Inferior parietal cortex (tissue), 1 donor: ENCODE measurements around the gene DNAJA3.

Experiments
- DNase-seq: peaks from one replicate; pipeline ENCODE4 v3.0.0-alpha.2; 2016; ENCODE audit errors: extremely low spot score

The DNAJA3 gene

DNA sequence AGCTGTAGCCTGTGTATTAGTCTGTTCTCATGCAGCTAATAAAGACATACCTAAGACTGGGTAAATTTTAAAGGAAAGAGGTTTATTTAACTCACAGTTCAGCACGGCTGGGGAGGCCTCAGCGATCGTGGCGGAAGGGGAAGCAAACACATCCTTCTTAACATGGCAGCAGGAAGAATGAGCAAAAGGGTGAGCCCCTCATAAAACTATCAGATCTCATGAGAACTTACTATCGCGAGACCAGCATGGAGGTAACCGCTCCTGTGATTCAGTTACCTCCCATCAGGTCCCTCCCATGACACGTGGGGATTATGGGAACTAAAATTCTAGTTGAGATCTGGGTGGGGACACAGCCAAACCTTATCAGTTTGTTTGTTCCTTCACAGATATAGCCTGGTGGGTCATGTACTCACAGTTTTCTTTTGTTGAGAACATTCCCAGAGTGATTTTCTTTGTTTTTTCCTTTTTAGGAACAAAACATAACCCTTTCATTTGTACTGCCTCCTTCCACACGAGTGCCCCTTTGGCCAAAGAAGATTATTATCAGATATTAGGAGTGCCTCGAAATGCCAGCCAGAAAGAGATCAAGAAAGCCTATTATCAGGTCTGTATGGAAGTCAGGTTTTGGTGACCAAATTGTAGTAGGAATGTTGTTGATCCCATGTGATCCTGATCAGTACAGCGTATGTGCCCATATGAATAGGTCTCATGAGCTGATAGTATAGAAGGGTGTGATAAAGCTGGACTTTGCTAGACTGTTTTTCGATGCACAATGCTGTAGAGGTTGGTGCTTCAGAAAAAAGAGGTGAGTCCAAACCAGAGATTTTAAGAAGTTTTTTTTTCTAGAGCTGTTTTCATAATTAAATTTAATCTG, 8.5 kb downstream of the DNAJA3 start:
- DNase-seq: no peak

DNA sequence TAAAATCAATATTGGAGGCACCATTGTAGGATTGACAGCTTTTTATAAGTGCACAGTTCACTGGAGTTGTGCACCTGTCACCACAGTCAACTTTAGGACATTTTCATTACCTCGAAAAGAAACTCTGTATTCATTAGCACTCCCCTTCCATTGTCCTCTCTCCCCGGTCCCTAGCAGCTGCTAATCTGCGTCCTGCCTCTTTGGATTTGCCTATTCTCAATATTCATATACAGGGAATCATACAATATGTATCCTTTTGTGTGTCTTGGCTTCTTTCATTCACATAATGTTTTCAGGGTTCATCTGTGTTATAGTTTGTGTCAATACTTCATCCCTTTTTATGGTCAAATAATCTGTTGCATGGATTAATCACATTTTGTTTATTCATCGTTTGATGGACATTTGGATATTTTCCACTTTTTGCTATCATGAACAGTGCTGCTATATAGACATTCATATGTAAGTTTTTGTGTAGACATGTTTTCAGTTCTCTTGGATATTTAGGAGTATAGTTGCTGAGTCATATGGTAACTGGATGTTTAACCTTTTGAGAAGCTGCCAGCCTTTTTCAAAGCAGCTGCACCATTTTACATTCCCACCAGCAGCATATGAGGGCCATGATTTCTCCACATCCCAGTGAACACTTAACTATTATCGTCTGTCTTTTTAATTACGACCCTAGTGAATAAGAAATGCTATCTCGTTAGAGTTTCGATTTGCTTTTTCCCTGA, 9.8 kb downstream of the DNAJA3 start:
- DNase-seq: no peak

DNA sequence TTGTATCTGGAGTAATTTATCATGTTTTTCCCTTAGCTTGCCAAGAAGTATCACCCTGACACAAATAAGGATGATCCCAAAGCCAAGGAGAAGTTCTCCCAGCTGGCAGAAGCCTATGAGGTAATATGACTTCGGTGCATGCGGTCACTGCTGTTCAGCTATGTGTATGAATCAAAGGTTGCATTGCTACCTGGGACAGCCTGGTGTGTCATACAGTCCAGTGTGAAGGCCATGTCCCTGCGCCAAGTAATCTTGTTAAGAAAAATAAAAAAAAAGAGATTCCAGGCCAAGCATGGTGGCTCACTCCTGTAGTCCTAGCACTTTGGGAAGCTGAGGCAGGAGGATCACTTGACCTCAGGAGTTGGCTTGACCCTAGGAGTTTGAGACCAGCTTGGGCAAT, 11.7 kb downstream of the DNAJA3 start:
- DNase-seq: no peak

DNA sequence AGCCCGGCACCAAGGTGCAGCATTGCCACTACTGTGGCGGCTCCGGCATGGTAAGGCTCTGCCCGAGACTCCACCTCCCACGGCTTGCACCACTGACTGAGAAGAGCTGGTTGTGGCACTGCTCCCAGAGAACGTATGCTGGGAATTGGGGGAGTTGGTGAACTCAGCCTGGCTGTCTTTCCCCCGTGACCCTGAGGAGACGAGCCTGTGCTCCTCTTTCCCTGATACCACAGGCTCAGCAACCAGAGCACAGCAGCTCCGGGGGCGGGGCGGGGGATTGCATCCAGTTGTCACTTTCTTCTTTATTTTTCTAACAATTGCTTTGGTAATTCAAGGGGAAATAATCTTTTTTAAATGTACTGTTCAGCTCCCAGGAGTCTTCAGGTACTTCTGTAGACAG, 16.7 kb downstream of the DNAJA3 start:
- DNase-seq: no peak

DNA sequence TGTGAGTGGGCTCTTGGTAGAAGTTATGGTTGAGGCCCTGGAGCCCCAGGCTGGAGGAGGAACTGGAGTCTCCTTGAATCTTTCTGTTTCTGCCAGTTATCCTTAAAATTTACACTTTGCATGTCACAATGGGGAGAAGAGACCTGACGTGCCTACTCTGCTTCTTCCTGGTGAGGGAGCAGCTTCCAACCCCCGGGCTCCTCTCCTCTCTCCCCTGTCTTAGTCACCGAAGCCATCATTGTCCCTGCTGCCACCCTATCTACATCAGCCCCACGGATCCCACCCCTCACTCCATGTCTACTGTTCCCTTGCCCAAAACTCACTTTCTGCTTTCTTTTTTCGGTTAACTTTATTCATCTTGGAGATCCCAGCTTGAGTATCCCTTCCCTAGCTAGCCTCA, 17.6 kb downstream of the DNAJA3 start:
- no peak for DNase-seq

DNA sequence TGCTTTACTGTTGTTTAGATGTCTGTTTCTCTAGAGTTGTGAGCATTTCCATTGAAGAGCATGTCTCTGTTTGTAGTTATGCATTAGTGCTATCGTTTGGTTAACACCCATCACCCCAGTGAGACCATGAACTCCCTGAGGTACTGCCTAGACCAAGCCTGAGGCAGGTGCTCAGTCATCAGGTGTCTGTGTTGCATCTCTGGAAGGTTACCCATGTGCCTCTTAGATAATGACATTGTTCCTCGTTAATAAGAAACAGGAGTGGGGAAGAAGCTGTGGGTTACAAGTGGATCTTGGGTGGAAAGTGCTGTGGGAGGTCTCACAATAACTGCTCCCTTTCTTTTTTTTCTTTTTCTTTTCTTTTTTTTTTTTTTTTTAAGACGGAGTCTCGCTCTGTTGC, 18.3 kb downstream of the DNAJA3 start:
- DNase-seq: no peak

DNA sequence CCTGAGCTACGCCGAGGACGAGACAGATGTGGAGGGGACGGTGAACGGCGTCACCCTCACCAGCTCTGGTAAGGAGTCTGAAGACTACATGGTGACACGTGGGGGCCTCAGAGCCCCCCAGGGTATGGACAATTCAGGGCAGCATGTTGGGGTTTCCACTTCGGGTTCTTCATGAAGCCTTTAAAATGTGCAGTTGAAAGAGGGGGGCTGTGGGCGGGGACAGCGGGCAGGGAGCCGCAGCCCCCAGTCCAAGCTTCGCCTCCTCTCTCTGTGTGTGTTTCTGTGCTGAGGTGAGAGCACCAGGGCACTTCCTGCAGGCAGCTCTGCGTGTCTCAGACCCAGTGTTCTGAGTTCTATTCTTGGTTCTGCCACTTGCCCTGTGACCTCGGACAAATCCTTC, 24.8 kb downstream of the DNAJA3 start:
- DNase-seq: no peak

DNA sequence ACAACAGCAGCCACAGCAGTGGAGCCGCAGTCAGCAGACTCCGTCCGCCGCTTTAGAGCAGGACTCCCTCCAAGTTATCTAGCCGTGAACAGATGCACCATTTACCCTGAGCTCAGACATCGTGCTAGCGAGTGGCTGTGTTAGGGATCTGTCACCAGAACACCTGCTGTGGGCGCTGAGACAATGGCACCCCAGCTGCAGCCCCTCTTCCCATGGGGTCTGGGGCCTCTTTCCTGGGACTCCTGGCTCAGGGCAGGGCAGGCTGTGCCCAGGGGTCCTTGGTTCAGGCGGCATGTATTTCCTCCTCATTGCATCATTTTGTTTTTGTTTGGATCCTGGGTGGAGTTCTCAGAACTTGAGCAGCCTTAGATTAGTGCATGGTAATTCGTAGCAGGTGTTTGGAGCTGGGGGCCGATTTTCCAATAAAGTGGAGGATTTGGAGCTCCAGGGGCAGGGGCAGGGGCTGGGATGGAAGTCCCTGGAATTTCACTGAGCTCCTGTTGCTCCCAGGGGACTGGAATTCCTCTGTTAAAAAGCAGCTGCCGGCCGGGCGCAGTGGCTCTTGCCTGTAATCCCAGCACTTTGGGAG, 25.4 kb downstream of the DNAJA3 start:
- DNase-seq: no peak

DNA sequence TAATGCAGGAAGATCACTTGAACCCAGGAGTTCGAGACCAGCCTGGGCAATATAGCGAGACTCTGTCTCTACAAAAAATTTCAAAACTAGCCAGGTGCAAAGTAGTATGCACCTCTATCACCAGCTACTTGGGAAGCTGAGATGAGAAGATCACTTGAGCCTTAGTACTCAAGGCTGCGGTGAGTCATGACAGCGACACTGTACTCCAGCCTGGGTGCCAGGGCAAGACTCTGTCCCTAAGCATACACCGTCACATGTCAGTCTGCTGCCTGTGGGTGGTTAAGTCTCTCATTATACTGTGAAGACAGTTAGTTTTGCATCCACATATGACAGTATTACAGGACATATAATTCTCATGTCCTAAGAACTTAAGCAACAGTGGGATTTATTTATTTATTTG, 27.0 kb downstream of the DNAJA3 start:
- DNase-seq: no peak

DNA sequence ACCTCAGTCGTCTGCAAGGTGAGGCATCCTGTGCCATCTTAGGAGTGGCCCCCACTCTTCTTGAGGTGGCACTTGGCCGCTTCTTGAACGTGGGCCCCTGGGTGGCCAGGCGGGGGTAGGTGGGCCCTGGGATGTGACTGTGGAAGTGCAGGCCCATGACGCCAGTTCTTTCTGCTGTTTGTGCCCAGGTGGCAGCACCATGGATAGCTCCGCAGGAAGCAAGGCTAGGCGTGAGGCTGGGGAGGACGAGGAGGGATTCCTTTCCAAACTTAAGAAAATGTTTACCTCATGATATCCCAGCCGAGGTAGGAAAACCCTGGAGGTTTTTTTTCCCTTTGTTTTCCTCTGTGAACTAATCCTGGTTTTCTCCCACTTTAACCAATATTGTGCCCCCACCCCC, 29.0 kb downstream of the DNAJA3 start:
- no peak for DNase-seq

DNA sequence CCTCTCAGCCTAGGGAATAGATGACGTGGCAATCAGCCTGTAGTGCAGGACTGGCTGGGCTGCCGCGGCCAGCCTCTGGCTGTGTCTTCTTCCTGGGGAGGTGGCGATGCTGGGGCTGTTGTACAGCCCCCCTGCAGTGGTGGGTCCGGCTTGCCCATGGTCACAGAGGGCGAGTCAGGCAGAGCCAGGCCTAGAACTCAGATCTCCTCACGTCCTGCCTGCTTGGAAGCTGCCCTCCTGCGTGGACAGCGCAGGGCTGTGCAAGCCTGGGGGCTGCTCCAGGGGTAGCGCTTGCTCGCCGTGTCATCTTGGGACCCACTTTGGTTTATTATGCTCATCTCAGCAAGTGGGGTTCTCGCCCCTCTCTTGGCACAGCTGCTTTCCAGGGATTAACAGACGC, 29.4 kb downstream of the DNAJA3 start:
- no peak for DNase-seq

DNA sequence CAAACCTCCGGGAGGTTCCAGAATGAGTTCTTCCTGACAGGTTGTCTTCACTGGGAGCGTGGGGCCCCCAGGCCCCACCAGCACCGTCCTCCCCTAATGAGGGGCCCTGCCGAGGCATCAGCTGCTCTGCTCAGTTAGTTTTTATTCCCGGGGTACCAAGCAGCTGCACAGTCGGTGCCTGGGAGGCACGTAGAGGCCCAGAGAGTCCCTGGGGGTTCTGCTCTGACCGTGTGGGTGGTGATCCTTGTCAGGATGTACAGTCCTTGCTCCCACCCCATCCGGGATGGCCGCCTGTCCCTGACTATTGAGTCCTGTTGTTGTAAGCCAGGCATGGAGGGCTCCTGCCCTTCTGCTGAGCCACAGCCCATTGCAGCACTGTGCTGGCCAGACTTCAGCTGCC, 30.3 kb downstream of the DNAJA3 start:
- DNase-seq: no peak

DNA sequence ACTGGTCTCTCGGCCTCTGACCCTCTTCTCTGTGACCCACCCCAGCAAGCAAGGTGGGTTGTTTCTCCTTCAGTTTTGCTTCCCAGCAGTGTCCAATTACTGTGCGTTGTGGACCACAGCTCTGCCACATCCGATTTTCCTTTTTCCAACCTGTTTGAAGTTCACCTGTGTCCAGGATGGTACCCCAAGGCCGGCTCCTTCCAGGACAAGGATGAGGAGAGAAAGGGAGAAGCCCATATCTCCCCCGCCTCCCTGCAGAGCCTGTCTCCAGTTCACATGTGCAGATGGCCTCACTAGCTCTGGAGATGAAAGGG, 35.2 kb downstream of the DNAJA3 start:
- DNase-seq: no peak

DNA sequence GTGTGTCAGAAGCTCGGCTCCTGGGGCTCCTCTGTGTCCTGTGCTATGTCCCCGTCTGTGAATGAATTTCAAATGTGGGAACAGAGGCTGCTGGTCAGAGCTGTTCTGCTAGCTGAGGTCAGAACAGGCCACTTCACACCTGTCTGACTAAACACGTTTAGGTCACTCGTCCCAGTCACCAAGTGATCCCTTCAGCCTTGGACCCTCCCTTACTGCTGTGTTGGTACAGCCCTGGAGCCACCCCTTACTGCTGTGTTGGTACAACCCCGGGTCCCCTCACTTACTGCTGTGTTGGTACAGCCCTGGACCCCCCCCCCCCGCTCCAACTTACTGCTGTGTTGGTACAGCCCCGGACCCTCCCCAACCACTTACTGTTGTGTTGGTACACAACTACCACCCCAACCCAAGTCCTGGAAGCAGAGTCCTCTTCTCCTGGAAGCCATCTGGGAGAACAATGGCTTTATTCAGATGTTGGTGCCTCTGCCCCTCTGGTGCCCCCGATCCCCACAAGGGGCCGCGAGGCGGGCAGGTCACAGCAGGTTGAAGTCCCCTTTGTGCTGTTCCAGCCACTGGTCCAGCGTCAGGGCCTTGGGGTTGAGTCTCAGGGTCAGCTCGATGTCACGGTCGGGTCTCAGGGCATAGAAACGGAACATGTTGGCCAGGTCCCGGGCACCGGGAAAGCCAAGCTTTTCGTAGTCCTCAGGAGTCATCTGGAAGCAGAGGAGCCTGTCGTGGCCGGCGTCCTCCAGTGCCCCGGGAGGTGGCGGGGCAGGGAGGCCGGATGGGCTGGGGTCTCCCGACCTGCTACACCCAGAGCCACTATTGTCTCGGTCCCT, 35.8 kb downstream of the DNAJA3 start:
- no peak for DNase-seq

DNA sequence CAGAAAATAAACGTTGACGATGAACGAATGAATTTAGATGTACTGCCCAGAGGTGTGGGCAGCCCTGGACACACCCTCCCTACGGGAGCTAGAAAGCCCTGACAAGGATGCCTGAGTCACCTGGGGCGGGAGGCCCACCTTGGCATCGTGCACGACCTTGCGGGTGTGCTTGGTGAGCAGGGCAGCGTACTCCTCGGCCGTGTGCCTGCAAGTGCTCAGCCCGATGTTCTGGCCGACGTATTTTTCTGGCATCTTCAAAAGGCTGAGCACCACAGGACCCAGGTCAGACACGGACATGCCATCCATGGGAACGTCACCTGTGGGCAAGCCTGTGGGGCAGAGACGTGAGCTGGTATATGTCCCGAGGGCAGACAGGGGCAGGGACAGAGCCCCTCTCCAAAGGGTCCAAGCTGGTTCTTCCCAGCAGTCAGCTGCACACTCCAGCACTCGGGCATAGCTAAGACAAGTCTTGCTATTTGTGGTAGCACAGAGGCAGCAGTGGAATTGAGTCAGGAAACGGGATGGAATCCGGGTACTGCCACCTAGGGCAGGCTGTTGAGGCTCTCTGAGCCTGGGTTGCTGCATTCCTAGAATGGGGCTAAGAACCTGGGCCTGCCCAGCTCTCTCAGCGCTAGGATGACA, 38.0 kb downstream of the DNAJA3 start:
- no peak for DNase-seq

DNA sequence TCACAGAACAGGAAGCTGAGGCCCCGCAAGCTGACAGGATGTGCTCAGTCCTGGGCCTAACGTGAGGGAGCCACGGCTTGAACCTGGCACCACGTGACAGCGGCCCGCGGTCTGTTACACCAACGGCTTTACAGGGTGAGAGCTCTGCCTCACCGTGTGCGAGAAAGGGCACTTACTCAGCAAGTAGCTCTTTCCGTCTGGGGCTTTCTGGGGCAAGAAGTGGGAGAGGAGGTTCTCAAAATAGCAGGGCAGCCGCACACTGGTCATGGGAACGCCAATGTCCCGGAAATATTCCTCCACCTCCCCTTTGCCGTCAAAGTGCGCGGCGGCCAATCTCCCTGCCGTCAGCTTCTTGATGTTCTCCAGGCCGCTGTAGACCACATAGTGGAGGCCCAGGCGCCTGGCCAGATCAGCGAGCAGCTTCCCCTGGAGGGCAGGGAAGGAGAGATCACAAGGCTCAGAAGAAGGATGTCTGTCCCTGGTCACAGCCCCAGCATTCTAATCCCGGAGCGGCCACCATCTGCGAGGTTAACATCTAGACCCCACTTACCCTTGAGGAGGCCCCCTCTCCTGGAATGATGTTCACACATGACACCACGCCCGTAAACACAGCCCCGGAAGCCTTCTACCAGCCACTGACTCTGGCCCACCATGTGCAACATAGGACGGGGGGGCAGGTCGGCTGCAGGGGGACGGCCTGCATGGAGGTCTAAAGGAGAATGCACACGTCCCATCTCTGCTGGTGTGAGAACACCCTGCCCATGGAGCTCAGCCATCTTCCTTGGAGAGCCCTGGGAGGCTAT, 40.5 kb downstream of the DNAJA3 start:
- no peak for DNase-seq

DNA sequence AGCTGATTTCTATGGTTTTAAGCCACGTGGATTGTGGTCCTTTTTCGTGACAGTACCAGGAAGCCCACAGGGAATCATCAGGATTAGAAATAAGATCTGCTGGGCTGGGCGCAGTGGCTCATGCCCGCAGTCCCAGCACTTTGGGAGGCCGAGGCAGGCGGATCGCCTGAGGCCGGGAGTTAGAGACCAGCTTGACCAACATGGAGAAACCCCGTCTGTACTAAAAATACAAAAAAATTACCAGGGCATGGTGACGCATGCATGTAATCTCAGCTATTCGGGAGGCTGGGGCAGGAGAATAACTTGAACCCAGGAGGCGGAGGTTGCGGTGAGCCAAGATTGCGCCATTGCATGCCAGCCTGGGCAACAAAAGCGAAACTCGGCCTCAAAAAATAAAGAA, 42.2 kb downstream of the DNAJA3 start:
- no peak for DNase-seq

DNA sequence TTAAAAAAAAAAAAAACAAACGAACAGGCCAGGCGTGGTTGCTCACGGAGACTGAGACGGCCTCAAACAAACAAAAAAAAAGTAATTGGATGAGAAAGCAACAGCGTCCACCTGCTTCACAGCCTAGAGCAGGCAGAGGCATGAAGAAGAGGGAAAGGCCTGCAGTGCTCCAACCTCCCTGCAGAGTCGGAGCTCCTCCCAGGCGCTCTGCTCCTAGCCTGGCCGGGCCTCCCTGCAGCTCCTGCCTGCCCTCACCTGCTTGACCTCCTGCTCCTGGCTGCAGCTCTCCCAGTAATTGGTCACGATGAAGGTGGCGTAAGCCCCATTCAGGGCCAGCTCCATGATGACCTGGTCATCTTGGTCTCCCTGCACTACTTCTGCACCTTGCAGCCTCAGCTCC, 43.3 kb downstream of the DNAJA3 start:
- no peak for DNase-seq

DNA sequence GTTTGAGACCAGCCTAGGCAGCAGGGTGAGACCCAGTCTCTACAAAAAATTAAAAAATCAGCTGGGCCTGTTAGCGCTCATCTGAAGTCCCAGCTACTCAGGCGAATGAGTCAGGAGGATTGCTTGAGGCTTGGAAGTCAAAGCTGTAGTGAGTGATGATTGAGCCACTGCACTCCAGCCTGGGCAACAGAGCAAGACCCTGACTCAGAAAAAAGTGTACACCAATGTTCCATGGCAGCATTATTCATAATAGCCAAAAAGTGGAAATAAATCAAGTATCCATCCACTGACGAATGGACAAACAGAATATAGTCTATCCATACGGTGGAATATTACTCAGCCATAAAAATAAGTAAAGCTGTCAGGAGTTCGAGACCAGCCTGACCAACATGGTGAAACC, 46.2 kb downstream of the DNAJA3 start:
- DNase-seq: no peak

DNA sequence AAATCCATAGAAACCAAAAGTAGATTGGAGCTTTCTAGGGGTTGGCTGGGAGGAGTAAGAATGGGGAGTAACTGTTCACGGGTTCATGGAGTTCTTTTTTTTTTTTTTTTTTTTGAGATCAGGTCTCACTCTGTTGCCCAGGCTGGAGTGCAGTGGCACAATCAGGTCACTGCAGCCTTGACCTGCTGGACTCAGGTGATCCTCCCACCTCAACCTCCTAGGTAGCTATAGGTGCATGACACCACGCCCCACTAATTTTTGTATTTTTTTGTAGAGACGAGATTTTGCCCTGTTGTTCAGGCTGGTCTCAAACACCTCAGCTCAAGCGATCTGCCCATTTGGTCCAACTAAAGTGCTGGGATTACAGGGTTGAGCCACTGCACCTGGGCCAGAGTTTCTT, 47.2 kb downstream of the DNAJA3 start:
- DNase-seq: no peak
